Activated CD4-positive, alpha-beta T cell treated with anti-CD3 and anti-CD28 coated beads, Interleukin-2, Interleukin-6, amounts not matched to agents 100 ng/mL and 50 ng/mL, durations not matched to agents 16 hours and 8 hours (primary cell): ENCODE measurements around the gene LDLRAD4.

Experiments
- DNase-seq: peaks from one replicate; pipeline ENCODE4 v3.0.0-alpha.2; 2020

Gene LDLRAD4

GRCh38 chr18:13587477-13587876, 368.9 kb downstream of the LDLRAD4 start:
- DNase-seq = no peak

GRCh38 chr18:13587937-13588336, 369.4 kb downstream of the LDLRAD4 start:
- DNase-seq = peak; percentile 49

- no peak for DNase-seq
Observed at GRCh38 chr18:13589316-13589715, 370.8 kb downstream of the LDLRAD4 start.

- DNase-seq = no peak
Observed at GRCh38 chr18:13589943-13590342, 371.4 kb downstream of the LDLRAD4 start.

GRCh38 chr18:13592246-13592645, 373.7 kb downstream of the LDLRAD4 start:
- no peak for DNase-seq

GRCh38 chr18:13594551-13594950, 376.0 kb downstream of the LDLRAD4 start:
- no peak for DNase-seq

- no peak for DNase-seq
Observed at GRCh38 chr18:13597068-13597467, 378.5 kb downstream of the LDLRAD4 start.

GRCh38 chr18:13598591-13598990, 380.0 kb downstream of the LDLRAD4 start:
- no peak for DNase-seq

- DNase-seq = no peak
Observed at GRCh38 chr18:13599031-13599430, 380.5 kb downstream of the LDLRAD4 start.

GRCh38 chr18:13603304-13604019, 384.9 kb downstream of the LDLRAD4 start:
- DNase-seq = no peak

GRCh38 chr18:13604786-13605185, 386.2 kb downstream of the LDLRAD4 start:
- no peak for DNase-seq

GRCh38 chr18:13605477-13605876, 386.9 kb downstream of the LDLRAD4 start:
- no peak for DNase-seq

- no peak for DNase-seq
Observed at GRCh38 chr18:13605901-13606300, 387.3 kb downstream of the LDLRAD4 start.

GRCh38 chr18:13606604-13607254, 388.2 kb downstream of the LDLRAD4 start:
- DNase-seq = no peak

GRCh38 chr18:13608024-13608562, 389.5 kb downstream of the LDLRAD4 start:
- DNase-seq = peak; percentile 41

GRCh38 chr18:13608791-13609532, 390.4 kb downstream of the LDLRAD4 start:
- peak; percentile 65 for DNase-seq

- no peak for DNase-seq
Observed at GRCh38 chr18:13610555-13611141, 392.1 kb downstream of the LDLRAD4 start.

- DNase-seq = no peak
Observed at GRCh38 chr18:13611142-13611600, 392.6 kb downstream of the LDLRAD4 start.

GRCh38 chr18:13611601-13612195, 393.1 kb downstream of the LDLRAD4 start:
- no peak for DNase-seq

GRCh38 chr18:13612196-13612997, 393.8 kb downstream of the LDLRAD4 start:
- peak; percentile 84 for DNase-seq

GRCh38 chr18:13613099-13613498, 394.5 kb downstream of the LDLRAD4 start:
- no peak for DNase-seq
